GM19193 (cell line): ENCODE data around the gene NOXRED1.

Source experiments
- POLR2A ChIP-seq: IDR thresholded peaks from 4 replicates; pipeline ENCODE4 v1.6.1; 2011; ENCODE audit not compliant: insufficient read depth, insufficient read length; ENCODE audit errors: extremely low read depth

Gene NOXRED1

GRCh38 chr14:77369285-77369684 lies 54.0 kb downstream of the NOXRED1 start:
- TF ChIP-seq POLR2A, result no peak

GRCh38 chr14:77364146-77364545 lies 59.2 kb downstream of the NOXRED1 start:
- TF ChIP-seq POLR2A, result no peak

- no peak for TF ChIP-seq POLR2A
Observed at GRCh38 chr14:77359626-77360025, 63.7 kb downstream of the NOXRED1 start.

GRCh38 chr14:77356899-77357298 lies 66.4 kb downstream of the NOXRED1 start:
- TF ChIP-seq POLR2A, result no peak

GRCh38 chr14:77355811-77356210 lies 67.5 kb downstream of the NOXRED1 start:
- TF ChIP-seq POLR2A, result no peak

- no peak for TF ChIP-seq POLR2A
Observed at GRCh38 chr14:77353469-77354141, 69.7 kb downstream of the NOXRED1 start.

GRCh38 chr14:77347751-77348150 lies 75.6 kb downstream of the NOXRED1 start:
- no peak for TF ChIP-seq POLR2A

GRCh38 chr14:77346495-77346894 lies 76.8 kb downstream of the NOXRED1 start:
- no peak for TF ChIP-seq POLR2A

GRCh38 chr14:77344377-77344996 lies 78.8 kb downstream of the NOXRED1 start:
- TF ChIP-seq POLR2A, result no peak
